K562 (cell line): Measurements from ENCODE around the gene SFPQ. TPM values are rescaled to one million over a fixed set of nuclear protein-coding genes. Genes with fewer than 3 reads are reported as not detected.

Experiments
- CREB3L1 ChIP-seq: fragments of 450-650 bp; IDR thresholded peaks from 2 replicates; pipeline ENCODE4 v1.6.1; 2014; ENCODE audit warnings: low read depth, mild to moderate bottlenecking, moderate library complexity, borderline replicate concordance
- E2F5 ChIP-seq: sonication (generic); formaldehyde crosslinking; IDR thresholded peaks from 2 replicates; pipeline ENCODE4 v1.8.0; 2022; ENCODE audit warnings: mild to moderate bottlenecking, missing genetic modification reagents
- ELF1 ChIP-seq: fragments of 200-800 bp; sonication (Bioruptor generic); IDR thresholded peaks from 2 replicates; pipeline ENCODE4 v1.6.1; 2016; ENCODE audit warnings: missing genetic modification characterization, missing compliant biosample characterization
- ETS1 ChIP-seq: conservative IDR thresholded peaks from 2 replicates; pipeline ENCODE4 v1.6.1; 2011; ENCODE audit warnings: low read depth, mild to moderate bottlenecking, low read length; ENCODE audit not compliant: control insufficient read depth
- FOXK1 ChIP-seq: sonication (generic); formaldehyde crosslinking; IDR thresholded peaks from 2 replicates; pipeline ENCODE4 v1.8.0; 2022; ENCODE audit warnings: missing genetic modification reagents, mild to moderate bottlenecking, borderline replicate concordance
- GABPA ChIP-seq: fragments of 200-800 bp; sonication (Bioruptor generic); conservative IDR thresholded peaks from 2 replicates; pipeline ENCODE4 v1.6.1; 2016; ENCODE audit warnings: low read depth, missing genetic modification characterization, missing compliant biosample characterization
- GTF2E2 ChIP-seq: fragments of 200-800 bp; sonication (Bioruptor generic); IDR thresholded peaks from 2 replicates; pipeline ENCODE4 v1.6.1; 2016; ENCODE audit warnings: missing genetic modification characterization, missing compliant biosample characterization
- KDM4B ChIP-seq, 2 experiments: fragments of 450-650 bp in 1 of 2; sonication (generic) in 1 of 2; IDR thresholded peaks; 2 replicates each; pipeline ENCODE4 v1.6.1; 2016 to 2017; ENCODE audit warnings: borderline replicate concordance in 2 of 2, antibody characterized with exemption in 1 of 2, low read depth in 1 of 2, mild to moderate bottlenecking in 1 of 2
- LCOR ChIP-seq: sonication (generic); formaldehyde crosslinking; IDR thresholded peaks from 2 replicates; pipeline ENCODE4 v1.8.0; 2022; ENCODE audit warnings: mild to moderate bottlenecking, missing genetic modification reagents
- POLR3G ChIP-seq: IDR thresholded peaks from 2 replicates; pipeline ENCODE4 v1.6.1; 2011; ENCODE audit not compliant: insufficient read length, insufficient replicate concordance; ENCODE audit errors: extremely low read depth
- RNF2 ChIP-seq: sonication (generic); IDR thresholded peaks from 2 replicates; pipeline ENCODE4 v1.6.1; 2016
- SIRT6 ChIP-seq: IDR thresholded peaks from one replicate; pipeline ENCODE4 v1.6.1; 2012; ENCODE audit warnings: low read depth, mild to moderate bottlenecking, control low read depth, inconsistent platforms, low read length, moderate library complexity
- TCF7L2 ChIP-seq: fragments of 150-350 bp; IDR thresholded peaks from 2 replicates; pipeline ENCODE4 v1.6.1; 2016; ENCODE audit warnings: low read depth, mild to moderate bottlenecking, low read length, moderate library complexity
- TFAP4 ChIP-seq: sonication (generic); formaldehyde crosslinking; IDR thresholded peaks from 2 replicates; pipeline ENCODE4 v1.8.0; 2022; ENCODE audit warnings: missing genetic modification reagents, mild to moderate bottlenecking, moderate library complexity, borderline replicate concordance
- THRAP3 ChIP-seq: fragments of 450-650 bp; IDR thresholded peaks from 2 replicates; pipeline ENCODE4 v1.6.1; 2016; ENCODE audit warnings: mild to moderate bottlenecking, inconsistent platforms, borderline replicate concordance
- TRIM25 ChIP-seq: fragments of 450-650 bp; IDR thresholded peaks from 2 replicates; pipeline ENCODE4 v1.7.0; 2016; ENCODE audit warnings: borderline replicate concordance
- XRCC3 ChIP-seq: fragments of 450-650 bp; IDR thresholded peaks from 2 replicates; pipeline ENCODE4 v1.6.1; 2017; ENCODE audit warnings: mild to moderate bottlenecking, moderate library complexity
- ZC3H11A ChIP-seq: IDR thresholded peaks from 2 replicates; pipeline ENCODE4 v1.6.1; 2012; ENCODE audit warnings: low read depth, low read length, improper control_type of control experiment
- polyA plus RNA-seq, 8 experiments: library from polyadenylated mRNA; depleted of rRNA in 4 of 8; stranded (reverse) in 5 of 8; unstranded in 3 of 8; fragments of >200 nt; fragmentation: Nextera tagmentation in 2 of 8; fragmentation: Illumina TruSeq in 1 of 8; extraction: Ambion mirVana in 2 of 8; extraction: Trizol in 1 of 8; gene quantifications; 2 replicates each; pipeline versions ENCODE4 v1.2.1 to v1.2.3, GENCODE V29; 2011 to 2014; ENCODE audit warnings: inconsistent platforms in 1 of 8, missing spikeins in 1 of 8
- total RNA-seq, 7 experiments: library from RNA; depleted of rRNA in 6 of 7; stranded (reverse); fragments of >200 nt in 6 of 7; fragmentation: Illumina TruSeq in 2 of 7; extraction: Trizol in 2 of 7; gene quantifications; 2 replicates each; pipeline versions ENCODE4 v1.2.1 to v1.2.3, GENCODE V29; 2011 to 2021; ENCODE audit warnings: low replicate concordance in 1 of 7

SFPQ gene
- total and polyA plus RNA-seq, 9 of the 15 experiments (the other 6 are each of a cell fraction or from before 2014, with no cell fraction given), result 69.7 to 562 (median 399) TPM

GRCh38 chr1:35192853-35193664 is at the start of gene SFPQ (continued):
- TF ChIP-seq TCF7L2 (0 out of 2 replicates have a peak, but pooled peaks have one; percentile 11), KDM4B (IDR thresholded peaks at IDR 0.05; ENCODE audit: borderline replicate concordance in 2 of 2, low read depth in 1 of 2) (peak in 1 of 2 experiments; percentile 87; a peak in 1 of 4 replicates), CREB3L1 (peak; percentile 80; the same call in 1 of the 2 replicates), POLR3G (no peak), ZC3H11A (peak; percentile 75; the same call in 1 of the 2 replicates), E2F5 (CRISPR knock-in tag) (peak; percentile 87; the same call in 1 of the 2 replicates), FOXK1 (peak; percentile 95), XRCC3 (no peak), SIRT6 (peak; percentile 73), RNF2 (peak; percentile 70; the same call in 1 of the 2 replicates), GABPA (tag) (peak; percentile 60; the same call in 1 of the 2 replicates), GTF2E2 (peak; percentile 99), TRIM25 (no peak), TFAP4 (peak; percentile 97), ETS1 (peak; percentile 87), LCOR (CRISPR knock-in tag) (peak; percentile 90), THRAP3 (no peak), ELF1 (tag) (no peak)
